ENCODE results near the gene H6PD.

The H6PD gene

GRCh38 chr1:9265968-9266367, 31.4 kb downstream of the H6PD start:
- CTCF ChIA-PET: interaction anchor here (0.9 to 10.5 kb wide), 7 partner anchors 13 to 226 kb away, joined by 3 to 195 read pairs (median 5); no protein-coding TSS in a partner anchor
- POLR2A ChIA-PET: no interaction called here
- no peak for TF ChIP-seq CTCF (IDR thresholded peaks at IDR 0.05; ENCODE audit: insufficient read depth, low read length, missing control alignments)

DNA sequence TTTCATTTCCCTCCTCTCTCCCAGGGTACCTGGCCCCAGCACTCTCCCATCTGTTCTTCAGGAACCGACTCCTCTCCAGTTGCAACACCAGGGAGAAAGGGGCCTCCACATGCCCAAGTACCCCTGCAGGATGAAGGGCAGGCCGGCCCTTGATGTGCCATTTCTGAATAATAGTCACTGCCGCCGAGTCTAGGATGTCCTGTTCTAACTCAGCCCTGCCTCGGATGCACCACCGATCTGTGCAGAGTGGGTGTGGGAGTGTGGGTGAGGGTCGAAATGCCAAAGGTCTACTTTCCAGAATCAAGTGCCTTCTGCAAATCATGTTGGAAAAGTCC, 32.7 kb downstream of the H6PD start:
- ChIA-PET POLR2A (interaction anchor here (0.6 kb wide), 1 partner anchor 228 kb away, joined by 3 read pairs; no protein-coding TSS in a partner anchor), CTCF (interaction anchor here (0.6 to 10.5 kb wide), 29 partner anchors 8 to 598 kb away, joined by 3 to 195 read pairs (median 5); no protein-coding TSS in a partner anchor)
- DNase-seq (ENCODE audit: low read depth, low spot score): no peak
- no peak for TF ChIP-seq CTCF (IDR thresholded peaks at IDR 0.05; ENCODE audit: insufficient read depth, low read length, missing control alignments)
- no peak overlapping the region for H3K4me3 ChIP-seq (ENCODE audit: low read depth, low read length)

More at GRCh38 chr1:9265968-9266367, 31.4 kb downstream of the H6PD start:
- DNase-seq (ENCODE audit: low read depth, low spot score): no peak
- no peak overlapping the region for H3K4me3 ChIP-seq (ENCODE audit: low read depth, low read length)

- ChIA-PET CTCF (interaction anchor here (0.6 to 10.5 kb wide), 23 partner anchors 10 to 299 kb away, joined by 3 to 195 read pairs (median 6); no protein-coding TSS in a partner anchor), POLR2A (no interaction called here)
- TF ChIP-seq CTCF (IDR thresholded peaks at IDR 0.05; ENCODE audit: insufficient read depth, low read length, missing control alignments): no peak
- no peak overlapping the region for H3K4me3 ChIP-seq (ENCODE audit: low read depth, low read length)
- no peak for DNase-seq (ENCODE audit: low read depth, low spot score)
These were observed 33.4 kb downstream of the H6PD start for GRCh38 chr1:9267827-9268581.

GRCh38 chr1:9269078-9269501, 34.5 kb downstream of the H6PD start:
- no peak for TF ChIP-seq CTCF (IDR thresholded peaks at IDR 0.05; ENCODE audit: insufficient read depth, low read length, missing control alignments)
- no peak for DNase-seq (ENCODE audit: low read depth, low spot score)
- H3K4me3 ChIP-seq (ENCODE audit: low read depth, low read length): no peak overlapping the region
- ChIA-PET POLR2A (no interaction called here), CTCF (interaction anchor here (0.7 to 10.5 kb wide), 12 partner anchors 11 to 304 kb away, joined by 3 to 195 read pairs (median 6); no protein-coding TSS in a partner anchor)

GRCh38 chr1:9269721-9270120, 35.1 kb downstream of the H6PD start:
- DNase-seq (ENCODE audit: low read depth, low spot score): no peak
- POLR2A ChIA-PET: no interaction called here
- CTCF ChIA-PET: interaction anchor here (0.7 to 10.5 kb wide), 9 partner anchors 10 to 303 kb away, joined by 3 to 195 read pairs (median 7); no protein-coding TSS in a partner anchor
- H3K4me3 ChIP-seq (ENCODE audit: low read depth, low read length): no peak overlapping the region
- no peak for TF ChIP-seq CTCF (IDR thresholded peaks at IDR 0.05; ENCODE audit: insufficient read depth, low read length, missing control alignments)

- no peak for TF ChIP-seq CTCF (IDR thresholded peaks at IDR 0.05; ENCODE audit: insufficient read depth, low read length, missing control alignments)
- CTCF ChIA-PET: interaction anchor here (1.0 to 10.5 kb wide), 6 partner anchors 11 to 221 kb away, joined by 3 to 195 read pairs (median 48); no protein-coding TSS in a partner anchor
- POLR2A ChIA-PET: no interaction called here
- DNase-seq (ENCODE audit: low read depth, low spot score): no peak
- H3K4me3 ChIP-seq (ENCODE audit: low read depth, low read length): no peak overlapping the region
These were observed 35.8 kb downstream of the H6PD start for GRCh38 chr1:9270290-9270883.

Measured in AG04449 (cell line).